Measurements from ENCODE around the gene WNK2. TPM values are rescaled to one million over a fixed set of nuclear protein-coding genes. Genes with fewer than 3 reads are reported as not detected.

Gene WNK2
- total and polyA plus RNA-seq, 2 donors (not counting 3 experiments of a cell fraction or from before 2014, with no cell fraction given): not detected

- Histone ChIP-seq H3K27me3 (ENCODE audit: control insufficient read depth in 2 of 2, insufficient read depth in 2 of 2, low read length in 2 of 2) (no peaks in the 10 kb centered on the region), H3K27ac (ENCODE audit: insufficient read depth, low read depth, low read length) (no peak overlapping the region), H3K79me2 (ENCODE audit: control insufficient read depth, insufficient read depth, low read length) (no peaks in the 10 kb centered on the region), H3K4me2 (ENCODE audit: insufficient read depth, low read length) (no peak overlapping the region), H3K9ac (replicated peaks; ENCODE audit: extremely low read depth, insufficient read depth, low read length) (no peak overlapping the region), H4K20me1 (replicated peaks; ENCODE audit: control insufficient read depth, extremely low read depth, insufficient read depth, low read length) (no peaks in the 10 kb centered on the region), H2AFZ (ENCODE audit: low read depth, low read length) (no peak overlapping the region), H3K4me1 (ENCODE audit: control insufficient read depth, extremely low read depth, insufficient read depth, low read length) (no peaks in the 10 kb centered on the region), H3K9me3 (replicated peaks; ENCODE audit: control insufficient read depth, insufficient read depth, low read length) (no peaks in the 10 kb centered on the region), H3K4me3 (replicated peaks in 1 of 3; ENCODE audit: insufficient read depth in 1 of 3, low read depth in 1 of 3, low read length in 3 of 3) (no peak overlapping the region), H3K9me1 (replicated peaks; ENCODE audit: control insufficient read depth, extremely low read depth, insufficient read depth, low read length) (no peaks in the 10 kb centered on the region), H3K36me3 (ENCODE audit: control insufficient read depth in 2 of 2, extremely low read depth in 1 of 2, insufficient read depth in 2 of 2, low read length in 2 of 2) (no peaks in the 10 kb centered on the region)
- intact Hi-C loops (cut with micrococcal nuclease) (no loop called here), dilution Hi-C loops (cut with MboI; ENCODE audit: extremely low pct_ligation_motif_present, low sequenced_read_pairs) (no loop called here)
- no peak for FAIRE-seq
- CTCF ChIA-PET: no interaction called here
- TF ChIP-seq GATA2 (IDR thresholded peaks at IDR 0.05; ENCODE audit: insufficient read depth, insufficient read length, low read depth, low read length) (no peak), POLR2AphosphoS5 (IDR thresholded peaks at IDR 0.05; ENCODE audit: insufficient read depth, low read depth, low read length) (no peak), MYC (IDR thresholded peaks at IDR 0.05; ENCODE audit: low read depth, low read length) (no peak), MAX (IDR thresholded peaks at IDR 0.05; ENCODE audit: insufficient read depth, insufficient read length) (no peak), POLR2A (IDR thresholded peaks at IDR 0.05; ENCODE audit: low read depth, low read length) (no peak), JUN (IDR thresholded peaks at IDR 0.05; ENCODE audit: borderline replicate concordance, insufficient read depth, insufficient read length, low read depth) (no peak), CTCF (IDR thresholded peaks at IDR 0.05; ENCODE audit: extremely low read depth in 1 of 2, insufficient read depth in 1 of 2, low read depth in 1 of 2, low read length in 2 of 2) (no peak), FOS (IDR thresholded peaks at IDR 0.05; ENCODE audit: borderline replicate concordance, insufficient read depth, low read length) (no peak), EZH2 (IDR thresholded peaks at IDR 0.05; ENCODE audit: borderline replicate concordance, low read depth, low read length, severe bottlenecking) (no peak)
- no peak for DNase-seq (ENCODE audit: low read depth, low spot score)
- POLR2A ChIA-PET: no interaction called here
- no TSS peak for BruUV-seq (replicated peaks)
These were observed 14.5 kb upstream of the WNK2 start for GRCh38 chr9:93169444-93169843.

Measured in endothelial cell of umbilical vein (primary cell).